ENCODE measurements around the gene ATP8A2. TPM values are rescaled to one million over a fixed set of nuclear protein-coding genes. Genes with fewer than 3 reads are reported as not detected.

Gene ATP8A2
- total and polyA plus RNA-seq, 11 donors, result 0.01 to 0.29 (median 0.05) TPM; not detected in 2

- Histone ChIP-seq H3K4me1 (no peaks in the 10 kb centered on the region), H3K9me3 (no peaks in the 10 kb centered on the region), H3K4me3 (no peak overlapping the region), H3K36me3 (no peaks in the 10 kb centered on the region), H3K27me3 (peaks cover 0 to 23% (median 0%) of the 10 kb centered on the region in 9 donors), H3K27ac (no peak overlapping the region)
- intact Hi-C loops (cut with DNase I), result no loop called here
- 63 to 73% (median 69%) methylated on average over 2 of the region's 2 CpGs for WGBS, 4 donors
- TF ChIP-seq POLR2A (IDR thresholded peaks at IDR 0.05) (no peak), CTCF (IDR thresholded peaks at IDR 0.05) (no peak)
- DNase-seq, result no peak
- no peak for ATAC-seq
Observed at GRCh38 chr13:25865391-25865790, 493.6 kb downstream of the ATP8A2 start.

- TF ChIP-seq CTCF (IDR thresholded peaks at IDR 0.05) (no peak), POLR2A (IDR thresholded peaks at IDR 0.05) (no peak)
- Histone ChIP-seq H3K36me3 (no peaks in the 10 kb centered on the region), H3K4me3 (no peak overlapping the region), H3K27ac (no peak overlapping the region), H3K4me1 (no peaks in the 10 kb centered on the region), H3K9me3 (no peaks in the 10 kb centered on the region), H3K27me3 (peaks cover 0 to 23% (median 0%) of the 10 kb centered on the region in 9 donors)
- intact Hi-C loops (cut with DNase I), result no loop called here
- ATAC-seq (no peak), DNase-seq (no peak)
Observed at GRCh38 chr13:25867038-25867437, 495.3 kb downstream of the ATP8A2 start.

- no peak overlapping the region for H3K4me3 ChIP-seq
- DNase-seq, result no peak
- H3K27ac ChIP-seq, result no peak overlapping the region
- WGBS, 4 donors, result 71 to 83% (median 80%) methylated on average over 5 of the region's 5 CpGs
- TF ChIP-seq CTCF (IDR thresholded peaks at IDR 0.05) (no peak), POLR2A (IDR thresholded peaks at IDR 0.05) (no peak)
- H3K27me3 ChIP-seq, result peaks cover 0 to 22% (median 0%) of the 10 kb centered on the region in 9 donors
- intact Hi-C loops (cut with DNase I), result no loop called here
- no peaks in the 10 kb centered on the region for H3K9me3 ChIP-seq
- peaks cover 0 to 11% (median 0%) of the 10 kb centered on the region in 12 donors for H3K4me1 ChIP-seq
- no peaks in the 10 kb centered on the region for H3K36me3 ChIP-seq
- no peak for ATAC-seq
Observed at GRCh38 chr13:25868490-25868889, 496.7 kb downstream of the ATP8A2 start.

- WGBS, 4 donors, result 49 to 66% (median 59%) methylated on average over 9 to 12 of the region's 12 CpGs
Observed at GRCh38 chr13:25869941-25870340, 498.2 kb downstream of the ATP8A2 start.

More at GRCh38 chr13:25869941-25870340, 498.2 kb downstream of the ATP8A2 start:
- no peak for ATAC-seq
- DNase-seq, result no peak
- TF ChIP-seq POLR2A (IDR thresholded peaks at IDR 0.05) (no peak), CTCF (IDR thresholded peaks at IDR 0.05) (no peak)
- intact Hi-C loops (cut with DNase I), result no loop called here
- no peak overlapping the region for H3K27ac ChIP-seq
- no peak overlapping the region for H3K4me3 ChIP-seq
- H3K9me3 ChIP-seq, result no peaks in the 10 kb centered on the region
- H3K27me3 ChIP-seq, result peaks cover 0 to 22% (median 0%) of the 10 kb centered on the region in 9 donors
- peaks cover 0 to 21% (median 0%) of the 10 kb centered on the region in 12 donors for H3K4me1 ChIP-seq
- no peaks in the 10 kb centered on the region for H3K36me3 ChIP-seq

Measured in heart left ventricle (tissue), 16 donors.